Skeletal muscle satellite cell (primary cell): Measurements from ENCODE around the gene TMEM101. TPM values are rescaled to one million over a fixed set of nuclear protein-coding genes. Genes with fewer than 3 reads are reported as not detected.
"Not testable (repeated sequence)": the region's sequence is repeated elsewhere in the genome, so short reads cannot be mapped to it uniquely, and the experiment has no call there.

Experiments
- H3K27me3 ChIP-seq: 2 replicates; pipeline ENCODE4 v1.7.0; 2013; ENCODE audit warnings: low read length; ENCODE audit not compliant: control insufficient read depth, insufficient read depth
- H3K36me3 ChIP-seq: 2 replicates; pipeline ENCODE4 v1.7.0; 2013; ENCODE audit warnings: mild to moderate bottlenecking, control low read depth, low read length; ENCODE audit not compliant: insufficient read depth
- H3K4me1 ChIP-seq: 2 replicates; pipeline ENCODE4 v1.7.0; 2013; ENCODE audit warnings: low read length; ENCODE audit not compliant: control insufficient read depth, insufficient read depth
- H3K4me2 ChIP-seq: 2 replicates; pipeline ENCODE4 v1.7.0; 2013; ENCODE audit warnings: mild to moderate bottlenecking, low read length
- H3K4me3 ChIP-seq: 2 replicates; pipeline ENCODE4 v1.7.0; 2013; ENCODE audit warnings: low read length
- H3K9ac ChIP-seq: 2 replicates; pipeline ENCODE4 v1.7.0; 2013; ENCODE audit warnings: mild to moderate bottlenecking, low read depth, low read length, moderate library complexity
- H3K9me3 ChIP-seq: replicated peaks from 2 replicates; pipeline ENCODE4 v1.7.0; 2013; ENCODE audit warnings: mild to moderate bottlenecking, control low read depth, low read length
- total RNA-seq: library from RNA; depleted of rRNA; stranded (reverse); fragments of >200 nt; gene quantifications from 2 replicates; pipeline ENCODE4 v1.2.3, GENCODE V29; 2012; rRNA removed

The TMEM101 gene
- 33.9 and 39.8 TPM in 2 replicates for total RNA-seq

- H3K9ac ChIP-seq, result peak within 1 kb of the TSS; percentile 91
- H3K4me1 ChIP-seq, result peaks cover 8% of the 10 kb centered on the region
- no peaks in the 10 kb centered on the region for H3K9me3 ChIP-seq
- H3K4me3 ChIP-seq, result peak within 1 kb of the TSS; percentile 89
- peak within 1 kb of the TSS; percentile 86 for H3K4me2 ChIP-seq
- H3K36me3 ChIP-seq, result peaks cover 16% of the 10 kb centered on the region
- H3K27me3 ChIP-seq, result no peaks in the 10 kb centered on the region
Measured at GRCh38 chr17:44014437-44015172, at the start of gene TMEM101. Gene TMEM101, minus strand, starts transcription at chr17:44014963. Its CDS starts 11 bp downstream, at chr17:44014952.

DNA sequence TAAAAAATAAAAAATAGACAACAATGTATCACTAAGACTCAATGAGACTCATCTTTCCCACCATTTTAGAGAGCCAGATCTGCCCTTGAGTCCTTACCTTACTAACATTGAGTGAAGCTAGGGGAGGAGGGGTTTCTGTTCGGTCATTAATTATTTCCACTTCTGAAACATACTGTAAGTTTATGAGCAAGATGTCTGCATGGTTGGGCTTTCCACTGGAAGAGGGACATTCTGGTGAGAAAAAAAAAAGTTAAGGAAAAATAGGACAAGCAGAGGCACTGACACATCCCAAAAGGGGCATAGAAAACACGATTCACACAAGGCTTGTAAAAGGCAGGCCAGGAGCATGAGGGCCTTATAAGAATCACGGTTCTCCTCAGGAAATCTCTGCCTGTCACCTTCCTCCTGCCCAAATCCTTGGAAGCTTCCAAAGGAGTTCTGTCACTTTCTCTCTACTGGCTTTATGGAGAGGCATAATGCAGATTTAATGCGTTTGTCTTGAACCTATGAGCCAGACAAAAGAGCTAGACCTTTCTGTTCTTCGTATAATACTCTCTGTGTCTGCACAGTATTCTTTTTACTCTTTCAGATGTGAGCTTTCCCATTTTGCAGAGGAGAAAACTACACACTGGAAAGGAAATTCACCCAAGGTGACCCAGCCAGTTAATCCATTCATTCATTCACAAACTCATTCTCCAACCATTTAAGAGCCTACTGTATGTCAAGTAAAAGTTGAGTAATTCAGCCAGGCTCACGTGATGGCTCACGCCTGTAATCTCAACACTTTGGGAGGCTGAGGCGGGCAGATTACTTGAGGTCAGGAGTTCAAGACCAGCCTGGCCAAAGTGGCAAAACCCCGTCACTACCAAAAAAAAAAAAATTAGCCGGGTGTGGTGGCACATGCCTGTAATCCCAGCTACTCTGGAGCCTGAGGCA, 49.2 kb upstream of the TMEM101 start:
- H3K9me3 ChIP-seq, result no peaks in the 10 kb centered on the region
- H3K36me3 ChIP-seq, result peaks cover 43% of the 10 kb centered on the region
- H3K4me1 ChIP-seq, result peaks cover 19% of the 10 kb centered on the region
- peak overlapping the region; percentile 5 for H3K4me2 ChIP-seq
- H3K4me3 ChIP-seq, result peak overlapping the region; percentile 1
- no peak overlapping the region for H3K9ac ChIP-seq
- H3K27me3 ChIP-seq, result no peaks in the 10 kb centered on the region

- Histone ChIP-seq H3K9ac (no peak overlapping the region), H3K36me3 (peaks cover 48% of the 10 kb centered on the region), H3K4me2 (no peak overlapping the region), H3K4me1 (peaks cover 19% of the 10 kb centered on the region), H3K4me3 (no peak overlapping the region), H3K27me3 (no peaks in the 10 kb centered on the region), H3K9me3 (no peaks in the 10 kb centered on the region)
Measured at GRCh38 chr17:44062871-44063270, 48.1 kb upstream of the TMEM101 start.

- Histone ChIP-seq H3K27me3 (no peaks in the 10 kb centered on the region), H3K36me3 (peaks cover 48% of the 10 kb centered on the region), H3K4me2 (no peak overlapping the region), H3K4me1 (peaks cover 9% of the 10 kb centered on the region), H3K9ac (no peak overlapping the region), H3K4me3 (no peak overlapping the region), H3K9me3 (no peaks in the 10 kb centered on the region)
Measured at GRCh38 chr17:44061446-44061845, 46.7 kb upstream of the TMEM101 start.

DNA sequence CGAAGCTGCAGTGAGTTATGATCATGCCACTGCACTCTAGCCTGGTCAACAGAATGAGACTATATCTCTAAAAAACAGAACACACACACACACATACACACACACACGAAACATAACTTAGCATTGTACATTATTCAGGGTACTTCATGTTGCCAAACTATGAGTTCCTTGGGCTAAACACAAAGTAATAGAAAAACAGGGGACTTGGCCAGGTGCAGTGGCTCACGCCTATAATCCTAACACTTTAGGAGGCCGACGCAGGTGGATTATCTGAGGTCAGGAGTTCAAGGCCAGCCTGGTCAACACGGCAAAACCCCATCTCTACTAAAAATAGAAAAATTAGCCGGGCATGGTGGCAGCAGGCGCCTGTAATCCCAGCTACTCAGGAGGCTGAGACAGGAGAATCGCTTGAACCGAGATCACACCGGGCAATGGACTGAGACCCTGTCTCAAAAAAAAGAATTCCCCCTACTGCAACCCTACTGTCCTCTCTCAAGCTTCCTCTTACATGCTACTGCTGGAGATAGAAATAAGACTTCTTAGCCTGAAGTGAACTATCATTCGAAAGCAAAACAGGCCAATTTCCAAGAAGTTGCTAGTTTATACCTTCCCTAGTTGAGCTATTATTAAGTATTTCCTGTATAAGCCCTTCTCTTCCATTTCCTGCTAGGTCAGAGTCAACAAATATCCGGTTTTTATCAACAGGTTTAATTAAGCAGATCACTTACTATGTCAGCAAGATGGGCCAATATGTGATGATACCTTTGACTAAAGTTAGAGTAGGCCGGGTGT, 44.5 kb upstream of the TMEM101 start:
- no peak overlapping the region for H3K4me3 ChIP-seq
- H3K27me3 ChIP-seq, result no peaks in the 10 kb centered on the region
- H3K4me1 ChIP-seq, result peaks cover 6% of the 10 kb centered on the region
- H3K4me2 ChIP-seq, result no peak overlapping the region
- peaks cover 52% of the 10 kb centered on the region for H3K36me3 ChIP-seq
- no peaks in the 10 kb centered on the region for H3K9me3 ChIP-seq
- no peak overlapping the region for H3K9ac ChIP-seq

- peaks cover 48% of the 10 kb centered on the region for H3K36me3 ChIP-seq
- no peaks in the 10 kb centered on the region for H3K4me1 ChIP-seq
- no peaks in the 10 kb centered on the region for H3K9me3 ChIP-seq
- H3K4me2 ChIP-seq, result no peak overlapping the region
- no peak overlapping the region for H3K9ac ChIP-seq
- H3K4me3 ChIP-seq, result no peak overlapping the region
- no peaks in the 10 kb centered on the region for H3K27me3 ChIP-seq
Measured at GRCh38 chr17:44053125-44053872, 38.5 kb upstream of the TMEM101 start.

DNA sequence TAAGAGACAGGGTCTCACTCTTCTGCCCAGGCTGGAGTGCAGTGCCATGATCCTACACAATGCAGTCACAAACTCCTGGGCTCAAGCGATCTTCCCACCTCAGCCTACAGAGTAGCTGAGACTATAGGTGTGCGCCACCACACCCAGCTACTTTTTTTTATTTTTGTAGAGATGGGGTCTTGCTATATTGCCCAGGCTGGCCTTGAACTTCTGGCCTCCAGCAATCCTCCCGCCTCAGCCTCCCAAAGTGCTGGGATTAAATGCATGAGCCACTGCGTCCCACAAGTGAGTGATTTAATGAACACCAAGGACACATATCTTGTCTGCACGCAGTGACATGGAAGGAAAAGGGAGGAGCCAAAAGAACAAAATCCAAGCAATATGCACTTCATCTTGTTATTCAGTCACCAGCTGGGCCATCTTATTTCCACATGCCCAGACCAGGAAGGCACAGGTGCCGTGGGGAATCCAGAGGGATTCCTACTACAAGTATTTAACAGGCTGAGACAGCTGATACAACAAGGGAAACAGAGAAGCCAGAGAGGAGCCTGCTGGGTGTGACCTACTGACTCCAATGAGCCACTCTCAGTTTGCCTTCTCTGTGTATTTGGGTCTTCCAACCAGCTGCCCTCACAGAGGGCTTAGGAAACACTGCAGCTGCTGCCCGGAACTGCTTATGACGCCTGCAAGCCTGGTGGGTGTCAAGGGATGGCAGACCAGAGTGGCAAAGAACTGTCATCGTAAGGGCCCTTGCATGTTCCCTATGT, 34.7 kb upstream of the TMEM101 start:
- no peaks in the 10 kb centered on the region for H3K27me3 ChIP-seq
- peaks cover 53% of the 10 kb centered on the region for H3K36me3 ChIP-seq
- H3K9me3 ChIP-seq, result no peaks in the 10 kb centered on the region
- no peak overlapping the region for H3K9ac ChIP-seq
- no peak overlapping the region for H3K4me3 ChIP-seq
- H3K4me2 ChIP-seq, result no peak overlapping the region
- peaks cover 10% of the 10 kb centered on the region for H3K4me1 ChIP-seq

DNA sequence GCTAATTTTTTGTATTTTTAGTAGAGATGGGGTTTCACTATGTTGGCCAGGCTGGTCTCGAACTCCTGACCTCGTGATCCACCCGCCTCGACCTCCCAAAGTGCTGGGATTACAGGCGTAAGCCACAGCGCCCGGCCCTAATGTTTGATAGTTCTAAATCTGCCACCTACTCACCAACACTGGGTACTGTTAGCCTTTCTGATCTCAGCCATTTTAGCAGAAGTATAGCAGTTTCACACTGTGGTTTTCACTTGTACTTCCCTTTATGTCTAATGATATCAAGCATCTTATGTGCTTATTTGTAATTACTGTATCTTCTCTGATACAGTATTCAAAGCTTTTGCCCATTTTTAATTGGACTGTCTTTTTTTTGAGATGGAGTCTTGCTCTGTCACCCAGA, 32.1 kb upstream of the TMEM101 start:
- H3K4me2 ChIP-seq, H3K4me3 ChIP-seq, H3K9me3 ChIP-seq, H3K27me3 ChIP-seq, H3K9ac ChIP-seq: not testable (repeated sequence)
- H3K4me1 ChIP-seq, result peaks cover 26% of the 10 kb centered on the region
- peaks cover 42% of the 10 kb centered on the region for H3K36me3 ChIP-seq

DNA sequence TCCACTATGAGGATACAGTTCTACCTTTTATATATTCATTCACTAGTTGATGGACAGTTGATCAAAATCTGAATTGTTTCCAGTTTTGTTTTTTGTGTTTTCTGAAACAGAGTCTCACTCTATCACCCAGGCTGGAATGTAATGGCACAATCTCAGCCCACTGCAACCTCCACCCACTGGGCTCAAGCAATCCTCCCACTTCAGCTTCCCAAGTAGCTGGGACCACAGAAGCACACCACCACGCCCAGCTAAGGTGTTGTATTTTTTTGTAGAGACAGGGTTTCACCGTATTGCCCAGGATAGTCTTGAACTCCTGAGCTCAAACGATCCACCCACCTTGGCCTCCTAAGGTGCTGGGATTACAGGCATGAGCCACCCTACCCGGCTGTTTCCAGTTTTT, 30.7 kb upstream of the TMEM101 start:
- no peak overlapping the region for H3K9ac ChIP-seq
- H3K4me3 ChIP-seq, result no peak overlapping the region
- peaks cover 26% of the 10 kb centered on the region for H3K4me1 ChIP-seq
- no peaks in the 10 kb centered on the region for H3K9me3 ChIP-seq
- H3K27me3 ChIP-seq, result no peaks in the 10 kb centered on the region
- peaks cover 28% of the 10 kb centered on the region for H3K36me3 ChIP-seq
- H3K4me2 ChIP-seq, result no peak overlapping the region

DNA sequence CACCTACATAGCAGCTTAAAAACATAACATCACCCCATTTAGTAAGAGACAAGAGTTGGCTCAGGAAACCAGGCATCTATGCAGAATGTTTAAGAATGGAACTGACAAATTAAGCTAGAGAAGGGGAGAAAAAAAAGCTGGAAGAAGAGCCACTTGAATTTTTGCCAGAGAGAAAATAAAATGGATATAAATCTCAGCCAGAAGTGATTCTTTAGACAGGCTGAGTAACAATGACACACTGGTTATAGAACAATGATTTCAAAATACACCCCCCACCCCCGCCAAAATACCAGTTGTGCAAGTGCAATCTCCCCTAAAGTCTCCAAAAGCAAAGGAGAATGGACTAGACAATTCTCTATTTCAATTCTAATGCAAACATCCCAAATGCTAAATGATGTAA, 29.3 kb upstream of the TMEM101 start:
- Histone ChIP-seq H3K4me1 (peaks cover 30% of the 10 kb centered on the region), H3K27me3 (no peaks in the 10 kb centered on the region), H3K36me3 (peaks cover 28% of the 10 kb centered on the region), H3K9me3 (no peaks in the 10 kb centered on the region), H3K4me3 (no peak overlapping the region), H3K9ac (peak overlapping the region; percentile 1), H3K4me2 (peak overlapping the region; percentile 37)
